HUES64 (cell line): ENCODE data around the gene SNTG2.
"Not testable (repeated sequence)": the region's sequence is repeated elsewhere in the genome, so short reads cannot be mapped to it uniquely, and the experiment has no call there.

ENCODE experiments used
- H3K27ac ChIP-seq: 2 replicates; pipeline ENCODE4 v1.7.0; 2013; ENCODE audit warnings: low read depth, low read length, inconsistent platforms
- H3K27me3 ChIP-seq: 2 replicates; pipeline ENCODE4 v1.6.1; 2013; ENCODE audit warnings: mild to moderate bottlenecking, low read length; ENCODE audit not compliant: insufficient read depth
- H3K36me3 ChIP-seq: 2 replicates; pipeline ENCODE4 v1.6.1; 2013; ENCODE audit warnings: mild to moderate bottlenecking, low read length; ENCODE audit not compliant: insufficient read depth
- H3K4me1 ChIP-seq: 2 replicates; pipeline ENCODE4 v1.6.1; 2013; ENCODE audit warnings: mild to moderate bottlenecking, low read length, moderate library complexity; ENCODE audit not compliant: insufficient read depth
- H3K4me3 ChIP-seq: 2 replicates; pipeline ENCODE4 v1.5.1; 2013; ENCODE audit warnings: mild to moderate bottlenecking, low read length, moderate library complexity
- H3K9ac ChIP-seq: 2 replicates; pipeline ENCODE4 v1.6.1; 2013; ENCODE audit warnings: mild to moderate bottlenecking, low read depth, low read length
- H3K9me3 ChIP-seq: 2 replicates; pipeline ENCODE4 v1.6.1; 2013; ENCODE audit warnings: low read depth, low read length; ENCODE audit not compliant: insufficient read depth
- WGBS: fragments of 150-250, 120-280 bp; methylation state at CpG from one replicate; pipeline ENCODE4 v1.1.7; 2013; ENCODE audit warnings: missing lambda C conversion rate; 5-methylcytosine and 5-hydroxymethylcytosine counted together

The SNTG2 gene

GRCh38 chr2:1101011-1101782 is 150.5 kb downstream of the SNTG2 start:
- Histone ChIP-seq H3K27ac (no peak overlapping the region), H3K36me3 (peaks cover 29% of the 10 kb centered on the region; the same call in 1 of the 2 replicates), H3K4me3 (no peak overlapping the region), H3K9ac (no peak overlapping the region), H3K4me1 (no peaks in the 10 kb centered on the region), H3K9me3 (no peaks in the 10 kb centered on the region), H3K27me3 (no peaks in the 10 kb centered on the region)
- WGBS = 87% methylated on average over 10 of the region's 10 CpGs

DNA sequence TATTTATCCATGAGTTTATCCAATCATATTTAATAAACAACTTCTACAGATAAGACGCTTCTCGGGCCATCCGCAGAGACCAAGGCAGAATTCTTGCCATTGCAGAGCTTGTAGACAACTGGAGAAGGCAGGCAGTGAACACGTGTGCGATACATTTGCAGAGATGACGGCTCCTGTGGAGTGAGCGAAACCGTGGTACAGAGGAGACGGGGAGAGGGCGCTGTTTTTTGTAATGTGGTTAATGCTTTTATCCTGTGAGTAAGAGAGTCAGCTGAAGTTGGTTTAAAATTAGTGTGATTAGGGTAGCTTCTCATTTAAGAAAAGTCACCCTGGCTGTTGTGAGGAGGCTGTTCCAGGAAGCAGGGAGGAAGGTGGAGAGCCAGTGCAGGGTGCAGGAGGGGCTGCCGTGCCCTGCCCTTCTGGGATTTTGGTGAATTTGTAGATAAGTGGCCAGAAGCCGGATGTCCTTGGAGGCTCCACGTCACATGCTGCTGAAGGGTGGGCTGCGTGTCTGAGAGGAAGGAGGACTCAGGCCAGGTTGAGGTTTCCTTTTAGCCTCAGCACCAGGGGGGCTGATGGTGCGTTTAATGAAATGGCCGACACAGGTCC is 151.4 kb downstream of the SNTG2 start:
- no peaks in the 10 kb centered on the region for H3K9me3 ChIP-seq
- H3K9ac ChIP-seq = no peak overlapping the region
- no peaks in the 10 kb centered on the region for H3K4me1 ChIP-seq
- no peak overlapping the region for H3K4me3 ChIP-seq
- H3K36me3 ChIP-seq = peaks cover 29% of the 10 kb centered on the region; the same call in 1 of the 2 replicates
- WGBS = 93% methylated on average over 16 of the region's 16 CpGs
- H3K27me3 ChIP-seq = no peaks in the 10 kb centered on the region
- H3K27ac ChIP-seq = no peak overlapping the region

GRCh38 chr2:1104364-1104763 is 153.7 kb downstream of the SNTG2 start:
- no peak overlapping the region for H3K9ac ChIP-seq
- no peak overlapping the region for H3K27ac ChIP-seq
- WGBS = 83% methylated on average over 7 of the region's 8 CpGs

GRCh38 chr2:1106344-1106743 is 155.7 kb downstream of the SNTG2 start:
- peaks cover 16% of the 10 kb centered on the region; the same call in 1 of the 2 replicates for H3K36me3 ChIP-seq
- not testable (repeated sequence) for H3K27ac ChIP-seq, H3K27me3 ChIP-seq, H3K4me3 ChIP-seq, H3K9me3 ChIP-seq, H3K9ac ChIP-seq, H3K4me1 ChIP-seq
- WGBS = 91% methylated on average over 10 of the region's 14 CpGs

More at GRCh38 chr2:1104364-1104763, 153.7 kb downstream of the SNTG2 start:
- H3K4me1 ChIP-seq = no peaks in the 10 kb centered on the region
- peaks cover 17% of the 10 kb centered on the region; the same call in 1 of the 2 replicates for H3K36me3 ChIP-seq
- H3K9me3 ChIP-seq = no peaks in the 10 kb centered on the region
- no peak overlapping the region for H3K4me3 ChIP-seq
- H3K27me3 ChIP-seq = no peaks in the 10 kb centered on the region

- WGBS = 95% methylated on average over 11 of the region's 12 CpGs
Measured at GRCh38 chr2:1115843-1116539, 165.3 kb downstream of the SNTG2 start.

GRCh38 chr2:1117569-1117968 is 166.9 kb downstream of the SNTG2 start:
- no peak overlapping the region for H3K9ac ChIP-seq
- no peak overlapping the region for H3K27ac ChIP-seq
- H3K4me3 ChIP-seq = no peak overlapping the region
- no peaks in the 10 kb centered on the region for H3K27me3 ChIP-seq
- no peaks in the 10 kb centered on the region for H3K4me1 ChIP-seq
- H3K36me3 ChIP-seq = peaks cover 16% of the 10 kb centered on the region; the same call in 1 of the 2 replicates
- peaks cover 19% of the 10 kb centered on the region for H3K9me3 ChIP-seq
- 95% methylated on average over 5 of the region's 5 CpGs for WGBS

More at GRCh38 chr2:1115843-1116539, 165.3 kb downstream of the SNTG2 start:
- no peaks in the 10 kb centered on the region for H3K4me1 ChIP-seq
- H3K27ac ChIP-seq = no peak overlapping the region
- no peaks in the 10 kb centered on the region for H3K27me3 ChIP-seq
- peaks cover 29% of the 10 kb centered on the region for H3K9me3 ChIP-seq
- no peak overlapping the region for H3K9ac ChIP-seq
- peaks cover 20% of the 10 kb centered on the region for H3K36me3 ChIP-seq
- no peak overlapping the region for H3K4me3 ChIP-seq

GRCh38 chr2:1125217-1125616 is 174.6 kb downstream of the SNTG2 start:
- Histone ChIP-seq H3K36me3 (no peaks in the 10 kb centered on the region), H3K27ac (no peak overlapping the region)
- no CpG with 5 or more reads among the region's 1 CpG for WGBS

DNA sequence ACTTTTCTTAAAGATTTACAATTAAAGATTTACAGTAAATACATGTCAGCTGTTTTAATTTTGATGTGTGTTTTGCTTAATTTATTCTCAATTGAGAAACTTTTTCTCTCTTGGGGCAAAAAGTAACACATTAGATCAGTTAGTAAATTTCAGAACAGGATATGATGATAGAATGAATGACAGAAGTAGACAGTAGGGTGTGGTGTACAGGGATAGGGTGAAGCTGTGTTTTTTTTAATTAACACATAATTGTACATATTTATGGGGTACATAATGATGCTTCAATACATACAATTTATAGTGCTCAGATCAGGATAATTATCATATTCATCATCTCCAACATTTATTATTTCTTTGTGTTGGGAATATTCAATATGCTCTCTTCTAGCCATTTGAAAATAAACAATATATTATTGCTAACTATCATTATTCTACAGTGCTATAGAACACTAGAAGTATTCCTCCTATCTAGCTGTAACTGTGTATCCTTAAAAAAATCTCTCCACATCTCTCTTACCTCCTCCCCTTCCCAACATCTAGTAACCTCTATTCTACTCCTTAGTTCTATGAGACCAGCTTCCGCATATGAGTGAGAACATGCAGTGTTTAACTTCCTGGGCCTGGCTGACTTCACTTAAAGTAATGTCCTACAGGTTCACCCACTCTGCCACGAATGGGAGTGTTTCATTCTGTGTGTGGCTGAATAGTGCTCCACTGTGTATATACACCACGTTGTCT is 175.2 kb downstream of the SNTG2 start:
- 90% methylated on average over 3 of the region's 3 CpGs for WGBS
- no peak overlapping the region for H3K4me3 ChIP-seq
- H3K36me3 ChIP-seq = no peaks in the 10 kb centered on the region
- H3K4me1 ChIP-seq = no peaks in the 10 kb centered on the region
- H3K9me3 ChIP-seq = no peaks in the 10 kb centered on the region
- H3K27ac ChIP-seq = no peak overlapping the region
- no peak overlapping the region for H3K9ac ChIP-seq
- H3K27me3 ChIP-seq = no peaks in the 10 kb centered on the region

More at GRCh38 chr2:1125217-1125616, 174.6 kb downstream of the SNTG2 start:
- Histone ChIP-seq H3K27me3 (no peaks in the 10 kb centered on the region), H3K9me3 (no peaks in the 10 kb centered on the region), H3K9ac (no peak overlapping the region), H3K4me3 (no peak overlapping the region), H3K4me1 (no peaks in the 10 kb centered on the region)

- no peaks in the 10 kb centered on the region for H3K36me3 ChIP-seq
- H3K4me3 ChIP-seq = no peak overlapping the region
- no peaks in the 10 kb centered on the region for H3K9me3 ChIP-seq
- H3K9ac ChIP-seq = no peak overlapping the region
- H3K27me3 ChIP-seq = no peaks in the 10 kb centered on the region
- H3K4me1 ChIP-seq = no peaks in the 10 kb centered on the region
- H3K27ac ChIP-seq = no peak overlapping the region
Measured at GRCh38 chr2:1129982-1130381, 179.3 kb downstream of the SNTG2 start.

DNA sequence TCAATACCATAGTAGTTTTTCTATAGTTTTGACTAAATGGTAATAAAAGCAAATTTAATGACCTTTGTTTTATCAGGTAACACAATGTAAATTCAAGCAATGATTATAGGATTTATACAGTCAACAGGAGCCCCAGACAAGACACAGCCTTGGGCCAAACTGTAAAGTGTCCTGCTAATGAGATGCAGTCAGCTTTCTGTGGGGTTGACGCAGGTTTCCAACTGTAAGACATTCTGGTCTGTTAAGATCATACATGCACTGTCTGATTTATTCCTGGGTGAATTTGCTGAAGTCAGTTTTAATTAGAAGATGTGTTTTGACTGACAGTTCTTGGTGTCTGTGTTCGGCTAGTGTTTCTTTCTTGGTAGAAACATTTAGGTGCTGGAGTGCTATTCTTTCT is 180.3 kb downstream of the SNTG2 start:
- Histone ChIP-seq H3K27me3 (no peaks in the 10 kb centered on the region), H3K27ac (no peak overlapping the region), H3K9me3 (no peaks in the 10 kb centered on the region), H3K4me3 (no peak overlapping the region), H3K9ac (no peak overlapping the region), H3K4me1 (no peaks in the 10 kb centered on the region), H3K36me3 (no peaks in the 10 kb centered on the region)
- 91% methylated on average over 2 of the region's 2 CpGs for WGBS
